Activated CD4-positive, alpha-beta T cell treated with anti-CD3 and anti-CD28 coated beads for 36 hours (primary cell): ENCODE measurements around the gene ACOT6. TPM values are rescaled to one million over a fixed set of nuclear protein-coding genes. Genes with fewer than 3 reads are reported as not detected.

Experiments
- ATAC-seq: fragments of 200-7000 bp; cut with Tn5 transposase; one replicate; pipeline ENCODE4 v1.10.0; 2021; ENCODE audit warnings: mild to moderate bottlenecking, moderate library complexity
- CTCF ChIA-PET: fragments of 350-600 bp; sonication (Branson Sonifier 250); formaldehyde crosslinking; loops from one replicate; lab custom pipeline; 2021; ENCODE audit warnings: antibody characterized with exemption; lab: Charles Lee
- POLR2A ChIA-PET: fragments of 350-600 bp; sonication (Branson Sonifier 250); formaldehyde crosslinking; loops from one replicate; lab custom pipeline; 2021; ENCODE audit warnings: antibody characterized with exemption, inconsistent platforms; lab: Charles Lee
- DNase-seq: peaks from one replicate; pipeline ENCODE4 v3.0.0-alpha.2; 2020
- H3K27ac Mint-ChIP-seq: one replicate; pipeline ENCODE4 v1.8.0; 2021; ENCODE audit warnings: mixed read lengths
- H3K27me3 Mint-ChIP-seq: one replicate; pipeline ENCODE4 v1.8.0; 2021; ENCODE audit warnings: mixed read lengths
- H3K36me3 Mint-ChIP-seq: one replicate; pipeline ENCODE4 v1.8.0; 2021; ENCODE audit warnings: low read depth, mixed read lengths
- H3K4me1 Mint-ChIP-seq: one replicate; pipeline ENCODE4 v1.8.0; 2021; ENCODE audit warnings: mixed read lengths
- H3K4me3 Mint-ChIP-seq: one replicate; pipeline ENCODE4 v1.8.0; 2021; ENCODE audit warnings: mild to moderate bottlenecking, moderate library complexity, mixed read lengths
- H3K9me3 Mint-ChIP-seq: one replicate; pipeline ENCODE4 v1.8.0; 2021; ENCODE audit warnings: low read depth, mixed read lengths
- intact Hi-C, 2 experiments: fragments of 100-400 bp; cut with DNase I in 1 of 2; cut with micrococcal nuclease in 1 of 2; formaldehyde crosslinking; loops; one replicate each; pipeline versions ENCODE4 v1.14.2 to v1.15.1; 2022 to 2024; cut with DNase I, micrococcal nuclease
- total RNA-seq, 2 experiments: library from RNA; stranded (reverse); gene quantifications; one replicate each; pipeline ENCODE4 v1.2.3, GENCODE V29; 2021

The ACOT6 gene
- total RNA-seq, 2 experiments from 2014 or later: 0.18 TPM; not detected in 1

DNA sequence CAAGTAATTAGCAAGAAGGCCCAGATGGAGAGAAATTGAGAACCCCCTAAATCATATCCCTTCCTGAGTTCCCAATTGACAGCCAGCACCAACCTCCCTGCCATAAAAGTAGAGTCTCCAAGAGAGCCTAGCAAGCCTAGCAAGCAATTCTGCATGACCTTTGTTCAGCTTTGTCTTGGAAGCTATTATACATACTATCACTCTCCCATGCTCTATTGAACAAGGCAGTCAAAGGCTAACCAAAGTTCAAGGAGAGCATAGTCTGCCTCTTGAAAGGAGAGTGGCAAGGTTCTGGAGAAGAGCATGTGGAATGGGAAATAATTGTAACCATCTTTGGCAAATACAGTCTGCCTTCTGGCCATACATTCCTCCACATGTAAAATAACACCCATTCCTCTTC lies 12.8 kb upstream of the ACOT6 start:
- no peak for DNase-seq

DNA sequence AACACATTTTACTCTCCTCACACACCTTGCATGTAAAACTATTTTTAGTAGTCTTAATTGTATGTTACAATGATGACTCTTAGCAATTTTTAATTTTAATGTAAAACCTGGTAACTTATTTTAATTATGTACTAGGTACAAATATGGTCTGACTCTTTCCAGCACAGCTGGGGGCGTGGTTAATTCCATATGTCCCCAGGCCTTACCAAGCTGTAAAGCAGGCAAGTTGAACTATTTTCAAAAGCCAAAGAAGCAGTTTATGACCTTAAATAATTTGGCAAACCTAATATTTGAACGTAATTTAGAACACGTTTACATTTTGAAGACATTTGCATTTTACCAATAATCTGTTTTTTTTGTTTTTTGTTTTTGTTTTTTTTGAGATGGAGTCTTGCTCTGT lies 9.3 kb upstream of the ACOT6 start:
- peaks cover 2% of the 10 kb centered on the region for H3K4me1 Mint-ChIP-seq
- no peak overlapping the region for H3K4me3 Mint-ChIP-seq
- no peaks in the 10 kb centered on the region for H3K9me3 Mint-ChIP-seq
- H3K36me3 Mint-ChIP-seq: no peaks in the 10 kb centered on the region
- intact Hi-C loops: no loop called here
- H3K27ac Mint-ChIP-seq: no peak overlapping the region
- CTCF ChIA-PET: no interaction called here
- ATAC-seq (no peak), DNase-seq (no peak)
- no peaks in the 10 kb centered on the region for H3K27me3 Mint-ChIP-seq
- POLR2A ChIA-PET: no interaction called here

More for the DNA sequence above, 12.8 kb upstream of the ACOT6 start:
- H3K27ac Mint-ChIP-seq: no peak overlapping the region
- POLR2A ChIA-PET: no interaction called here
- H3K9me3 Mint-ChIP-seq: no peaks in the 10 kb centered on the region
- no peaks in the 10 kb centered on the region for H3K36me3 Mint-ChIP-seq
- CTCF ChIA-PET: interaction anchor here (1.2 kb wide), 2 partner anchors 9 to 90 kb away, joined by 3 to 4 read pairs; no protein-coding TSS in a partner anchor
- intact Hi-C loops: no loop called here
- H3K27me3 Mint-ChIP-seq: no peaks in the 10 kb centered on the region
- no peaks in the 10 kb centered on the region for H3K4me1 Mint-ChIP-seq
- H3K4me3 Mint-ChIP-seq: no peak overlapping the region
- ATAC-seq: no peak

DNA sequence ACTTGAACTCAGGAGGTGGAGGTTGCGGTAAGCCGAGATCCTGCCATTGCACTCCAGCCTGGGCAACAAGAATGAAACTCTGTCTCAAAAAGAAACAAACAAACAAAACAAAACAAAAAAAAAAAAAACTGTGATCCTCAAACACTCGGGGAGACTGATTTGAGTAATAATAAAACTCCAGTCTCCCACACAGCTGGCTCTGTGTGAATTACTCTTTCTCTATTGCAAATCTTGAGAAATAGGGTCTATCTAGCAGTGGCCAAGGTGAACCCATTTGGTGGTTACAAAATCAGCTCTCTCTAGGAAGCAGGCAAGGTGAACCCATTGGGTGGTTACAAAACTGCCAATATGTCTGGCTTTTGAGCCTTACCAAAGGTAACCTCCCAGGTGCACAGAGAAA lies 6.0 kb upstream of the ACOT6 start:
- peak; percentile 51 for ATAC-seq

GRCh38 chr14:73607241-73607640 lies 5.1 kb upstream of the ACOT6 start:
- CTCF ChIA-PET: interaction anchor here (0.6 to 0.8 kb wide), 3 partner anchors 37 to 318 kb away, joined by 3 read pairs; no protein-coding TSS in a partner anchor
- H3K27me3 Mint-ChIP-seq: no peaks in the 10 kb centered on the region

More for the DNA sequence above, 6.0 kb upstream of the ACOT6 start:
- intact Hi-C loops: no loop called here
- Mint-ChIP-seq H3K27me3 (no peaks in the 10 kb centered on the region), H3K4me3 (no peak overlapping the region), H3K27ac (no peak overlapping the region), H3K4me1 (peaks cover 2% of the 10 kb centered on the region), H3K9me3 (no peaks in the 10 kb centered on the region), H3K36me3 (no peaks in the 10 kb centered on the region)
- CTCF ChIA-PET: interaction anchor here (0.6 to 1.9 kb wide), 3 partner anchors 14 to 119 kb away, joined by 3 to 5 read pairs (median 4); partner anchors contain the start of gene ACOT4
- DNase-seq: no peak
- POLR2A ChIA-PET: interaction anchor here (0.6 kb wide), 1 partner anchor 138 kb away, joined by 6 read pairs; no protein-coding TSS in a partner anchor

GRCh38 chr14:73610687-73611086 lies 1.6 kb upstream of the ACOT6 start:
- H3K4me1 Mint-ChIP-seq: peaks cover 8% of the 10 kb centered on the region
- CTCF ChIA-PET: no interaction called here
- DNase-seq (no peak), ATAC-seq (no peak)
- no peaks in the 10 kb centered on the region for H3K27me3 Mint-ChIP-seq
- H3K9me3 Mint-ChIP-seq: no peaks in the 10 kb centered on the region
- H3K36me3 Mint-ChIP-seq: no peaks in the 10 kb centered on the region
- intact Hi-C loops: no loop called here
- POLR2A ChIA-PET: no interaction called here
- H3K4me3 Mint-ChIP-seq: no peak overlapping the region
- no peak overlapping the region for H3K27ac Mint-ChIP-seq

More at GRCh38 chr14:73607241-73607640, 5.1 kb upstream of the ACOT6 start:
- Mint-ChIP-seq H3K27ac (no peak overlapping the region), H3K9me3 (no peaks in the 10 kb centered on the region), H3K4me3 (no peak overlapping the region), H3K4me1 (peaks cover 5% of the 10 kb centered on the region), H3K36me3 (no peaks in the 10 kb centered on the region)
- intact Hi-C loops: no loop called here
- no peak for ATAC-seq
- POLR2A ChIA-PET: no interaction called here
- no peak for DNase-seq

DNA sequence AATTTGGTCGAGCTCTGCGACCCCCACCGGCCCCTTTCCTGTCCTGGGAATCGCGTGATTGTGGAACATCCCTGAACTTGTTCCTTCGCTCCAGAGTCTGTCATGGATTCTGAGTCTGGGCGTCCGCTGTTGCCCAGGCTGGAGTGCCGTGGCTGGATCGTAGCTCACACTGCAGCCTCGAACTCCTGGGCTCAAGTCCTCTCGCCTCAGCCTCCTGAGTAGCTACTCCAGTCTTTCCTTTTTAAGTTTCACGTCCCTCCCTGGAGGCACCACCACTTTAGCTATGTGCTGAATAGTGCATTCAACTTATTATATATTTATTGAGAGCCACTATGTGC lies 698 bp downstream of the ACOT6 start:
- intact Hi-C loops: no loop called here
- H3K27ac Mint-ChIP-seq: peak overlapping the region; percentile 80
- ChIA-PET CTCF (interaction anchor here (0.7 to 1.3 kb wide), 6 partner anchors 20 to 89 kb away, joined by 3 to 7 read pairs (median 4); partner anchors contain the start of genes ACOT2 and ACOT4), POLR2A (interaction anchor here (0.7 to 0.8 kb wide), 2 partner anchors 21 to 42 kb away, joined by 3 to 4 read pairs; partner anchors contain the start of gene ACOT4)
- peak overlapping the region; percentile 76 for H3K4me3 Mint-ChIP-seq
- H3K4me1 Mint-ChIP-seq: peaks cover 6% of the 10 kb centered on the region
- no peaks in the 10 kb centered on the region for H3K27me3 Mint-ChIP-seq
- ATAC-seq (peak; percentile 2), DNase-seq (no peak)
- H3K9me3 Mint-ChIP-seq: no peaks in the 10 kb centered on the region
- no peaks in the 10 kb centered on the region for H3K36me3 Mint-ChIP-seq

- Mint-ChIP-seq H3K27ac (peak overlapping the region; percentile 51), H3K4me1 (peaks cover 6% of the 10 kb centered on the region), H3K4me3 (peak overlapping the region; percentile 76), H3K36me3 (no peaks in the 10 kb centered on the region), H3K9me3 (no peaks in the 10 kb centered on the region), H3K27me3 (no peaks in the 10 kb centered on the region)
- intact Hi-C loops: no loop called here
- DNase-seq: no peak
- ChIA-PET CTCF (interaction anchor here (0.8 to 1.2 kb wide), 4 partner anchors 20 to 32 kb away, joined by 3 to 7 read pairs (median 5); partner anchors contain the start of gene ACOT4), POLR2A (no interaction called here)
- ATAC-seq: no peak
Measured at GRCh38 chr14:73613419-73613963, 1.2 kb downstream of the ACOT6 start.

DNA sequence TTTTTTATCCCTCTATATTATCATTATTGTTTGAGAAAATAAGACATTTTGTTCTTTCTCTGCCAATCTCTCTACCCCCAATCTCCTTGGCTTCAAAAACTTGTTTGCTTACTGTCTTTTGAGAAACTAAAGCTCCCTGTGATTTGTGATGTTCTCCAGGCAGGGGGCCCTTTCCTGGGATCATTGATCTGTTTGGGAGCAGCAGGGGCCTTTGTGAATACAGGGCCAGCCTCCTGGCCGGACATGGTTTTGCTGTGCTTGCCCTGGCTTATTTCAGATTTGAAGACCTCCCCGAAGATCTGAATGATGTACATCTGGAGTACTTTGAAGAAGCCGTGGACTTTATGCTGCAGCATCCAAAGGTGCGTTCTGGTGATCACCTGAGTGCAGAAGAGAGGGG lies 4.5 kb downstream of the ACOT6 start:
- Mint-ChIP-seq H3K36me3 (no peaks in the 10 kb centered on the region), H3K27me3 (no peaks in the 10 kb centered on the region), H3K4me1 (peaks cover 6% of the 10 kb centered on the region), H3K4me3 (no peak overlapping the region), H3K9me3 (no peaks in the 10 kb centered on the region), H3K27ac (no peak overlapping the region)
- intact Hi-C loops: no loop called here
- ChIA-PET POLR2A (no interaction called here), CTCF (interaction anchor here (0.7 to 0.9 kb wide), 2 partner anchors 117 to 258 kb away, joined by 3 read pairs; no protein-coding TSS in a partner anchor)
- ATAC-seq (no peak), DNase-seq (no peak)

GRCh38 chr14:73619524-73619923 lies 7.2 kb downstream of the ACOT6 start:
- intact Hi-C loops: no loop called here
- H3K27ac Mint-ChIP-seq: no peak overlapping the region
- H3K4me1 Mint-ChIP-seq: no peaks in the 10 kb centered on the region
- CTCF ChIA-PET: interaction anchor here (0.6 kb wide), 1 partner anchor 148 kb away, joined by 3 read pairs; no protein-coding TSS in a partner anchor
- no peak overlapping the region for H3K4me3 Mint-ChIP-seq
- H3K27me3 Mint-ChIP-seq: no peaks in the 10 kb centered on the region
- H3K36me3 Mint-ChIP-seq: no peaks in the 10 kb centered on the region
- DNase-seq (no peak), ATAC-seq (no peak)
- POLR2A ChIA-PET: no interaction called here
- H3K9me3 Mint-ChIP-seq: no peaks in the 10 kb centered on the region

- CTCF ChIA-PET: no interaction called here
- ATAC-seq (no peak), DNase-seq (no peak)
- H3K36me3 Mint-ChIP-seq: no peaks in the 10 kb centered on the region
- intact Hi-C loops: no loop called here
- H3K27ac Mint-ChIP-seq: no peak overlapping the region
- POLR2A ChIA-PET: interaction anchor here (0.5 kb wide), 1 partner anchor 473 kb away, joined by 3 read pairs; no protein-coding TSS in a partner anchor
- no peaks in the 10 kb centered on the region for H3K4me1 Mint-ChIP-seq
- no peak overlapping the region for H3K4me3 Mint-ChIP-seq
- no peaks in the 10 kb centered on the region for H3K27me3 Mint-ChIP-seq
- H3K9me3 Mint-ChIP-seq: no peaks in the 10 kb centered on the region
Measured at GRCh38 chr14:73620268-73620667, 8.0 kb downstream of the ACOT6 start.

- Mint-ChIP-seq H3K27me3 (no peaks in the 10 kb centered on the region), H3K36me3 (no peaks in the 10 kb centered on the region), H3K4me3 (no peak overlapping the region), H3K4me1 (peaks cover 5% of the 10 kb centered on the region), H3K9me3 (no peaks in the 10 kb centered on the region), H3K27ac (no peak overlapping the region)
- ChIA-PET CTCF (no interaction called here), POLR2A (no interaction called here)
- DNase-seq (no peak), ATAC-seq (no peak)
- intact Hi-C loops: no loop called here
Measured at GRCh38 chr14:73623504-73624054, 11.3 kb downstream of the ACOT6 start.
